ENCODE data around the gene SNRNP25. TPM values are rescaled to one million over a fixed set of nuclear protein-coding genes. Genes with fewer than 3 reads are reported as not detected.
"Not testable (repeated sequence)": the region's sequence is repeated elsewhere in the genome, so short reads cannot be mapped to it uniquely, and the experiment has no call there.

Gene SNRNP25
- total RNA-seq, 1 donor from 2014 or later, result 9.0 TPM

DNA sequence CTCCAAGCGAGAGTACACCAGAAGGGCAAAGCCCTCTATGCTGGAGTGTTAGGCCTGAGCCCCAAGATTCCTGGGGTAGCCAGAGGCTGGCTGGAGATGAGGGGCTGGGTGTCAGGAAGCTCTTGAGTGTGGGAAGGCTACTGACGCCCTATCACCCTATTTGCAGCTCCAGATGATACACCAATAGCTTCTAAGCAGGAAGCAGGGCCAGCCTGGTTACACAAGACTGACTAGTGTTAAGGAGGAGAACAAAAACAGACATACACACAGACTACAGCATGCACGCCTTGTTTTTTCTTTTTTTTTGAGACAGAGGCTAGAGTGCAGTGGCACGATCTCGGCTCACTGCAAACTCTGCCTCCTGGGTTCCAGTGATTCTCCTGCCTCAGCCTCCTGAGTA lies 16.1 kb upstream of the SNRNP25 start:
- no peaks in the 10 kb centered on the region for H3K27me3 ChIP-seq (ENCODE audit: control insufficient read depth, insufficient read depth, low read length)
- FAIRE-seq (no peak), DNase-seq (ENCODE audit: low read depth) (no peak)
- no peak overlapping the region for H3K4me3 ChIP-seq (ENCODE audit: low read depth, low read length)
- no peaks in the 10 kb centered on the region for H3K36me3 ChIP-seq (ENCODE audit: control insufficient read depth, insufficient read depth, low read length)
- TF ChIP-seq, protein P1, sequence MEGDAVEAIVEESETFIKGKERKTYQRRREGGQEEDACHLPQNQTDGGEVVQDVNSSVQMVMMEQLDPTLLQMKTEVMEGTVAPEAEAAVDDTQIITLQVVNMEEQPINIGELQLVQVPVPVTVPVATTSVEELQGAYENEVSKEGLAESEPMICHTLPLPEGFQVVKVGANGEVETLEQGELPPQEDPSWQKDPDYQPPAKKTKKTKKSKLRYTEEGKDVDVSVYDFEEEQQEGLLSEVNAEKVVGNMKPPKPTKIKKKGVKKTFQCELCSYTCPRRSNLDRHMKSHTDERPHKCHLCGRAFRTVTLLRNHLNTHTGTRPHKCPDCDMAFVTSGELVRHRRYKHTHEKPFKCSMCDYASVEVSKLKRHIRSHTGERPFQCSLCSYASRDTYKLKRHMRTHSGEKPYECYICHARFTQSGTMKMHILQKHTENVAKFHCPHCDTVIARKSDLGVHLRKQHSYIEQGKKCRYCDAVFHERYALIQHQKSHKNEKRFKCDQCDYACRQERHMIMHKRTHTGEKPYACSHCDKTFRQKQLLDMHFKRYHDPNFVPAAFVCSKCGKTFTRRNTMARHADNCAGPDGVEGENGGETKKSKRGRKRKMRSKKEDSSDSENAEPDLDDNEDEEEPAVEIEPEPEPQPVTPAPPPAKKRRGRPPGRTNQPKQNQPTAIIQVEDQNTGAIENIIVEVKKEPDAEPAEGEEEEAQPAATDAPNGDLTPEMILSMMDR (IDR thresholded peaks at IDR 0.05; ENCODE audit: insufficient read depth, low read length, severe bottlenecking), result no peak

DNA sequence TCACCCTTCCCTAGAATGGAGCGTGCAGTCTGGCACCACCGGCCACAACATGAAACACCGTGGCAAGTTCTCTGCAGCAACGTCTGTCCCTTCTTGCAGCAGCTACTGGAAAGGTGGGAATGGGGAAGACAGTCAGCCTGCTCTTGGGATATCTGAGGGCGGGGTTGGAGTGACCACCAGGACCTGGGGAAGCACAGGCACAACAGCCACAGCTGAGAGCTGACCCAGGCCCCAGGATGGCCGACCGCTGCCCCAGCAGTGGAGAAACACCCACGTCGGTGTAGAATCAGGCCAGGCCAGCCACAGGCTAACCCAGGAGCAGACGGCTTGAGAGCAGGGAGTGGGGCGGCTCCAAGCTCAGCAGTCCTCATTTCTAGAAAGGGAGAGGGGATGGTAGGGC lies 15.4 kb upstream of the SNRNP25 start:
- DNase-seq (ENCODE audit: low read depth); H3K4me3 ChIP-seq (ENCODE audit: low read depth, low read length); H3K36me3 ChIP-seq (ENCODE audit: control insufficient read depth, insufficient read depth, low read length); FAIRE-seq; H3K27me3 ChIP-seq (ENCODE audit: control insufficient read depth, insufficient read depth, low read length): not testable (repeated sequence)

DNA sequence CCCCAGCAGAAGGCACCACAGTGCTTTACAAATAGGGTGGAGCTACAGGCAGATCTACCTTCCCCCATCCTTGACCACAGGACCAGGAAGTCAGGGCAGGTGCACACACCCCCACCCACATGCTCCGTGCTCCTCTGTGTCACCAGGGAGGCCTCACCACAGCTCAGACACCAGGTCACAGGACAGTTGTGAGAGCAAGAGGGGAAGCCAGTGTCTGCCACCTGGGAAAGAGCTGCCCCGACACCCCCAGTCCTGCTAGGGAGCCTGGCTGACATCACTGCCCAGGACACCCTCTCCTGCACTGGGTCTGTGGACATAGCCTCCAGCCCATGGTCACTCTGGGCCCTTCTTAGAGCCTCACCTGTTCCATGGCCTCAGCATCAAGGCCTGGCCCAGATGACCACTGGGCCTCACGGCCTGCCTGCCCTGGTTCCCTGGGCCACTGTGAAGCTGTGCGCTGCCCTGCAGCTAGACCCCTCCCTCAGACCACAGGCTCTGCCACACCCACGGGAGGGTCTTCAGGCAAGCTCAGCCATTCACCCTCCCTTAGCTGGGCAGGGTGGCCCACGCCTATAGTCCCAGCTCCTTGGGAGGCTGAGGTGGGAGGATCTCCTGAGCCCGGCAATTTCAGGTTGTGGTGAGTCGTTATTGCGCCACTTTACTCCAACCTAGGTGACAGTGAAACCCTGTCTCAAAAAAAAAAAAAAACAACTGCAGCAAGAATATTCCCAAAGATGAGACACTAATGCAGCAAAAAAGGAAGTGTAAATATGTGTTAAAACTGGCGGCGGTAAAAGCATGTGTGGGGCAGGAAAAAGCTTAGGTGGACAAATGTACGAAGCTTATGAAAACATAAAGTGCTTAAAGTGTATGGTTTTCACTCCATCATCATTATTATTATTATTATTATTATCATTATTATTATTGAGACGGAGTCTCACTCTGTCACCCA lies 14.4 kb upstream of the SNRNP25 start:
- Histone ChIP-seq H3K27me3 (ENCODE audit: control insufficient read depth, insufficient read depth, low read length) (no peaks in the 10 kb centered on the region), H3K4me3 (ENCODE audit: low read depth, low read length) (no peak overlapping the region), H3K36me3 (ENCODE audit: control insufficient read depth, insufficient read depth, low read length) (peaks cover under 1% of the 10 kb centered on the region)
- DNase-seq (ENCODE audit: low read depth) (peak; percentile 69), FAIRE-seq (no peak)
- TF ChIP-seq, protein P1 (IDR thresholded peaks at IDR 0.05; ENCODE audit: insufficient read depth, low read length, severe bottlenecking), result no peak

GRCh38 chr16:41439-42068 lies 12.1 kb upstream of the SNRNP25 start:
- Histone ChIP-seq H3K4me3 (ENCODE audit: low read depth, low read length) (no peak overlapping the region), H3K27me3 (ENCODE audit: control insufficient read depth, insufficient read depth, low read length) (no peaks in the 10 kb centered on the region), H3K36me3 (ENCODE audit: control insufficient read depth, insufficient read depth, low read length) (peaks cover 5% of the 10 kb centered on the region)
- no peak for DNase-seq (ENCODE audit: low read depth)
- FAIRE-seq, result no peak
- TF ChIP-seq, protein P1 (IDR thresholded peaks at IDR 0.05; ENCODE audit: insufficient read depth, low read length, severe bottlenecking), result no peak

GRCh38 chr16:42069-42457 lies 11.6 kb upstream of the SNRNP25 start:
- DNase-seq (ENCODE audit: low read depth) (no peak), FAIRE-seq (no peak)
- Histone ChIP-seq H3K27me3 (ENCODE audit: control insufficient read depth, insufficient read depth, low read length) (no peaks in the 10 kb centered on the region), H3K36me3 (ENCODE audit: control insufficient read depth, insufficient read depth, low read length) (peaks cover 5% of the 10 kb centered on the region), H3K4me3 (ENCODE audit: low read depth, low read length) (no peak overlapping the region)
- TF ChIP-seq, protein P1 (IDR thresholded peaks at IDR 0.05; ENCODE audit: insufficient read depth, low read length, severe bottlenecking), result no peak

DNA sequence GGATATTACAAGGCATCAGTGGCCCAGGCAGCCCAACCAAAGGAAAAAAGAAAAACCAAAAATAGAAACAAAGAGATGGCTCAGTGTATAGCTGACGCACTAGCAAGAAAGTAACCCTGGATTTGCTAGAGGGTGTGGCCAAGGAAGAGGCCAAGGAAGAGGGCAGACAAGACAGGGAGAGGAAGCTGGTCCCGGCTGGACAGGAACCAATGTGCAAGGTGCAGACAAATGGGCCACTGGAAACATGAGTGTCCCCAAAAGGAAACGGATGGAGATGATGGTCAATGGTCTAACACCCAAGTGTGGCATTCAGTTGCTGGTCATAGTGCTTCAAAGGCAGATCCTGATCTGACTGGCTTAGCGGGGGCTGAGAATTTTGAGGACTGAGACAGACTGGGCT lies 10.9 kb upstream of the SNRNP25 start:
- Histone ChIP-seq H3K36me3 (ENCODE audit: control insufficient read depth, insufficient read depth, low read length) (peaks cover 7% of the 10 kb centered on the region), H3K4me3 (ENCODE audit: low read depth, low read length) (no peak overlapping the region)

More for the DNA sequence above, 10.9 kb upstream of the SNRNP25 start:
- FAIRE-seq, result no peak
- TF ChIP-seq, protein P1 (IDR thresholded peaks at IDR 0.05; ENCODE audit: insufficient read depth, low read length, severe bottlenecking), result no peak
- no peaks in the 10 kb centered on the region for H3K27me3 ChIP-seq (ENCODE audit: control insufficient read depth, insufficient read depth, low read length)
- DNase-seq (ENCODE audit: low read depth), result no peak

Data from bronchial epithelial cell (primary cell).